ENCODE measurements around the gene C16orf54. TPM values are rescaled to one million over a fixed set of nuclear protein-coding genes. Genes with fewer than 3 reads are reported as not detected.
"Not testable (repeated sequence)": the region's sequence is repeated elsewhere in the genome, so short reads cannot be mapped to it uniquely, and the experiment has no call there.

The C16orf54 gene
- total RNA-seq, 1 donor from 2014 or later = 21.3 TPM

DNA sequence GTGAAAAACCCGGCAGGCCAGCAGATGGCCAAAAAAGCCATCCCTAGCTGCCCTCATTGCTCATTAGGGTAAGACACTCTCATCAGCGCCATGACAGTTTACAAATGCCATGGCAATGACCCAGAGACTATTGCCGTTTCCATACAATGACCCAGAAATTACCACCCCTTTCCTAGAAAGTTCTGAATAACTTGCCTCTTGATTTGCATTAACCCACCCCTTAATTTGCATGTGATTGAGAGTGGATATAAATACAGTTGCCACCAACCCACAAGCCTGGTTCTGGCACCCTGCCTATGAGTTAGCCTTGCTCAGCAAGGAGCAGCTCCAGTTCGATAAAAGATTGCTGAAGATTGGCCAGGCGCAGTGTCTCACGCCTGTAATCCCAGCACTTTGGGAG lies 16.1 kb upstream of the C16orf54 start:
- no peak for DNase-seq (ENCODE audit: low spot score)
- no peaks in the 10 kb centered on the region for H3K9me3 Mint-ChIP-seq
- H3K4me1 Mint-ChIP-seq (ENCODE audit: low read depth) = no peaks in the 10 kb centered on the region
- intact Hi-C loops (cut with micrococcal nuclease) = no loop called here
- H3K36me3 Mint-ChIP-seq (ENCODE audit: low read depth) = no peaks in the 10 kb centered on the region
- no peak overlapping the region for H3K4me3 Mint-ChIP-seq
- no peak overlapping the region for H3K27ac Mint-ChIP-seq
- peaks cover 12% of the 10 kb centered on the region for H3K27me3 Mint-ChIP-seq (ENCODE audit: insufficient read depth)

GRCh38 chr16:29761280-29761651 lies 15.5 kb upstream of the C16orf54 start:
- H3K27ac Mint-ChIP-seq; H3K9me3 Mint-ChIP-seq; intact Hi-C loops (cut with micrococcal nuclease); H3K36me3 Mint-ChIP-seq (ENCODE audit: low read depth); H3K4me1 Mint-ChIP-seq (ENCODE audit: low read depth); H3K4me3 Mint-ChIP-seq; DNase-seq (ENCODE audit: low spot score): not testable (repeated sequence)
- H3K27me3 Mint-ChIP-seq (ENCODE audit: insufficient read depth) = peaks cover 12% of the 10 kb centered on the region

- Mint-ChIP-seq H3K36me3 (ENCODE audit: low read depth) (no peaks in the 10 kb centered on the region), H3K9me3 (no peaks in the 10 kb centered on the region), H3K4me3 (no peak overlapping the region), H3K27me3 (ENCODE audit: insufficient read depth) (peaks cover 11% of the 10 kb centered on the region), H3K27ac (no peak overlapping the region), H3K4me1 (ENCODE audit: low read depth) (no peaks in the 10 kb centered on the region)
- DNase-seq (ENCODE audit: low spot score) = no peak
- intact Hi-C loops (cut with micrococcal nuclease) = no loop called here
Observed at GRCh38 chr16:29760567-29761279, 14.9 kb upstream of the C16orf54 start.

DNA sequence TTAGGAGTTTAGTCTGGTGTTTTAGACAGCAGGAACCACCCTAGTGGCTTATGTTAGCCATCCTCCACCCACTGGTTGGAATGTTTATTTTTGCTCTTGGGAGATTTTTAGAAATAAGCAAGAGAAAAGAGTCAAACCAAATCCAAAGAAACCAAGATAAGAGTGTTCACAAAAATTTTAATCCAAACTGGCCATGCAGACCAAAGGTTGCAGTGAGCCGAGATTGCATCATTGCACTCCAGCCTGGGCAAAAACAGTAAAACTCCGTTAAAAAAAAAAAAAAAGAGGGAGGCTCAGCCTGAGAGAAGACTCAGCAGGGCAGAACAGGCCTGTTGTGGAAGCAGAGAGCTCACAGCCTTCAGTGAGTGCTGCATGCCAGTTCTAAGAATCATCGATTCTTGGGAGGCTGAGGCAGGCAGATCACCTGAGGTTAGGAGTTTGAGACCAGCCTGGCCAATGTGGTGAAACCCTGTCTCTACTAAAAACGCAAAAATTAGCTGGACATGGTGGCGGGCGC lies 12.2 kb upstream of the C16orf54 start:
- intact Hi-C loops (cut with micrococcal nuclease) = no loop called here
- Mint-ChIP-seq H3K4me1 (ENCODE audit: low read depth) (peaks cover 9% of the 10 kb centered on the region), H3K9me3 (no peaks in the 10 kb centered on the region), H3K27me3 (ENCODE audit: insufficient read depth) (peaks cover 3% of the 10 kb centered on the region), H3K36me3 (ENCODE audit: low read depth) (no peaks in the 10 kb centered on the region), H3K4me3 (no peak overlapping the region), H3K27ac (no peak overlapping the region)
- DNase-seq (ENCODE audit: low spot score) = no peak

GRCh38 chr16:29757086-29757485 lies 11.3 kb upstream of the C16orf54 start:
- H3K36me3 Mint-ChIP-seq (ENCODE audit: low read depth); H3K27me3 Mint-ChIP-seq (ENCODE audit: insufficient read depth); H3K9me3 Mint-ChIP-seq; intact Hi-C loops (cut with micrococcal nuclease); H3K27ac Mint-ChIP-seq; H3K4me3 Mint-ChIP-seq; DNase-seq (ENCODE audit: low spot score); H3K4me1 Mint-ChIP-seq (ENCODE audit: low read depth): not testable (repeated sequence)

DNA sequence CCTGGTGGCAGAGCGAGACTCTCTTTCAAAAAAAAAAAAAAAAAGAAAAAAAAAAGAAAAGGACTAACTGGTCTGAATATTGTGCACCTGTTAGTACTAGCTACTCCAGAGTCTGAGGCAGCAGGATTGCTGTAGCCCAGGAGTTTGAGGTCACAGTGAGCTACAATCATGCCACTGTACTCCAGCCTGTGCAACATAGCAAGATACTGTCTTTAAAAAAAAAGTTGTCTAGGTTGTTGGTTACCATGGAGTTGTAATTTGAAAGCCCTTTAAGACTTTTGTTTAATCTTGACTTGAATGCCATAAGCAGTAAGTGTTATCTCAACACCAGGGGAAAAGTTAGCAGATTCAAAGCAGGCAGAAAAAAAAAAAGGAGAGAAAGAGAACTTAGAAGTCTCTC lies 10.9 kb upstream of the C16orf54 start:
- no peak overlapping the region for H3K27ac Mint-ChIP-seq

GRCh38 chr16:29753516-29753915 lies 7.7 kb upstream of the C16orf54 start:
- no peak overlapping the region for H3K4me3 Mint-ChIP-seq
- intact Hi-C loops (cut with micrococcal nuclease) = no loop called here
- no peaks in the 10 kb centered on the region for H3K27me3 Mint-ChIP-seq (ENCODE audit: insufficient read depth)
- peak overlapping the region; percentile 29 for H3K27ac Mint-ChIP-seq
- no peaks in the 10 kb centered on the region for H3K9me3 Mint-ChIP-seq
- H3K4me1 Mint-ChIP-seq (ENCODE audit: low read depth) = peaks cover 9% of the 10 kb centered on the region
- no peak for DNase-seq (ENCODE audit: low spot score)
- no peaks in the 10 kb centered on the region for H3K36me3 Mint-ChIP-seq (ENCODE audit: low read depth)

More for the DNA sequence above, 10.9 kb upstream of the C16orf54 start:
- H3K4me3 Mint-ChIP-seq = no peak overlapping the region
- H3K36me3 Mint-ChIP-seq (ENCODE audit: low read depth) = no peaks in the 10 kb centered on the region
- H3K9me3 Mint-ChIP-seq = no peaks in the 10 kb centered on the region
- intact Hi-C loops (cut with micrococcal nuclease) = no loop called here
- H3K27me3 Mint-ChIP-seq (ENCODE audit: insufficient read depth) = no peaks in the 10 kb centered on the region
- H3K4me1 Mint-ChIP-seq (ENCODE audit: low read depth) = peaks cover 9% of the 10 kb centered on the region
- DNase-seq (ENCODE audit: low spot score) = no peak

GRCh38 chr16:29748760-29749149 lies 3.0 kb upstream of the C16orf54 start:
- H3K4me3 Mint-ChIP-seq; H3K9me3 Mint-ChIP-seq; H3K27me3 Mint-ChIP-seq (ENCODE audit: insufficient read depth); DNase-seq (ENCODE audit: low spot score); H3K36me3 Mint-ChIP-seq (ENCODE audit: low read depth); H3K27ac Mint-ChIP-seq: not testable (repeated sequence)
- intact Hi-C loops (cut with micrococcal nuclease) = loop anchor here (5.0 kb wide), 2 partner anchors 59 to 79 kb away; partner anchors contain the start of gene MAZ
- peaks cover 28% of the 10 kb centered on the region for H3K4me1 Mint-ChIP-seq (ENCODE audit: low read depth)

GRCh38 chr16:29747947-29748759 lies 2.4 kb upstream of the C16orf54 start:
- no peaks in the 10 kb centered on the region for H3K9me3 Mint-ChIP-seq
- H3K4me1 Mint-ChIP-seq (ENCODE audit: low read depth) = peaks cover 34% of the 10 kb centered on the region
- DNase-seq (ENCODE audit: low spot score) = no peak
- H3K27me3 Mint-ChIP-seq (ENCODE audit: insufficient read depth) = no peaks in the 10 kb centered on the region
- H3K4me3 Mint-ChIP-seq = no peak overlapping the region
- intact Hi-C loops (cut with micrococcal nuclease) = loop anchor here (5.0 kb wide), 2 partner anchors 59 to 79 kb away; partner anchors contain the start of gene MAZ
- peaks cover 8% of the 10 kb centered on the region for H3K36me3 Mint-ChIP-seq (ENCODE audit: low read depth)
- no peak overlapping the region for H3K27ac Mint-ChIP-seq

- Mint-ChIP-seq H3K27ac (peak overlapping the region; percentile 97), H3K36me3 (ENCODE audit: low read depth) (peaks cover 16% of the 10 kb centered on the region), H3K4me3 (peak overlapping the region; percentile 97), H3K4me1 (ENCODE audit: low read depth) (peaks cover 42% of the 10 kb centered on the region)
- not testable (repeated sequence) for DNase-seq (ENCODE audit: low spot score); H3K9me3 Mint-ChIP-seq; H3K27me3 Mint-ChIP-seq (ENCODE audit: insufficient read depth)
- intact Hi-C loops (cut with micrococcal nuclease) = loop anchor here (1.0 to 5.0 kb wide), 5 partner anchors 8 to 81 kb away; partner anchors contain the start of genes KIF22 and MAZ
Observed at GRCh38 chr16:29746518-29746917, 728 bp upstream of the C16orf54 start.

DNA sequence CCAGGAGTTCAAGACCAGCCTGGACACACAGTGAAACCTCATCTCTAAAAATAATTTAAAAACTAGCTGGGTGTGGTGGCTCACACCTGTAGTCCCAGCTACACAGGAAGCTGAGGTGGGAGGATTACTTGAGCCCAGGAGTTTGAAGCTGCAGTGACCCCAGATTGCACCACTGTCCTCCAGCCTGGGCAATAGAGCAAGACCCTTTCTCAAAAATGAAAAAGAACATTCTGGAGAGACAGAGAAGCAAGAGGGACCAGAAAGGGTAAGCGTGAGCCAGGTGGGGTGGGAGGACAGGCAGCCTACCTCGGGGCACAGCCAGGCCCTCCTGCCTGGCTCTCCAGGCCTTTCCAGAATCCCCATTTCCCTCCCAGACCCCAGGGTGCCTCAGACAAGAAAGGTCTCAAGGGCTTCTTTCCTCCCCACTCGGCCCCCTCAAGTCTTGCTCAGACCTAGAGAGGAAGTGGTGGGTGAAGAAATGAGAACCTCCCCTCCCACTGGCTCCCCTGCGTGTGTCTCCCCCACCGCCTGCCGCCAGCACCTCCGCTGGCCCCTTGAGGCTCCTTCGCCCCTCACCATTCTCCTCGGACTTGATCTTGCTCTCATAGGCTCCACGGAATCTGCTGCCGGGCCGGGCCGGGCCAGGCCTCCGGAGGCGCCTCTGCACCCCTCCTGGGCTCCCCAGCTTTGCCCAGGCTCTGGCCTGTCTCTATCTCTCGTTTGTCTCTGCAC lies 503 bp downstream of the C16orf54 start:
- intact Hi-C loops (cut with micrococcal nuclease) = loop anchor here (2.0 to 5.0 kb wide), 3 partner anchors 40 to 82 kb away; partner anchors contain the start of gene MAZ
- Mint-ChIP-seq H3K9me3 (no peaks in the 10 kb centered on the region), H3K36me3 (ENCODE audit: low read depth) (peaks cover 21% of the 10 kb centered on the region), H3K27ac (peak overlapping the region; percentile 97), H3K4me3 (peak overlapping the region; percentile 97), H3K27me3 (ENCODE audit: insufficient read depth) (no peaks in the 10 kb centered on the region), H3K4me1 (ENCODE audit: low read depth) (peaks cover 55% of the 10 kb centered on the region)
- DNase-seq (ENCODE audit: low spot score) = no peak

DNA sequence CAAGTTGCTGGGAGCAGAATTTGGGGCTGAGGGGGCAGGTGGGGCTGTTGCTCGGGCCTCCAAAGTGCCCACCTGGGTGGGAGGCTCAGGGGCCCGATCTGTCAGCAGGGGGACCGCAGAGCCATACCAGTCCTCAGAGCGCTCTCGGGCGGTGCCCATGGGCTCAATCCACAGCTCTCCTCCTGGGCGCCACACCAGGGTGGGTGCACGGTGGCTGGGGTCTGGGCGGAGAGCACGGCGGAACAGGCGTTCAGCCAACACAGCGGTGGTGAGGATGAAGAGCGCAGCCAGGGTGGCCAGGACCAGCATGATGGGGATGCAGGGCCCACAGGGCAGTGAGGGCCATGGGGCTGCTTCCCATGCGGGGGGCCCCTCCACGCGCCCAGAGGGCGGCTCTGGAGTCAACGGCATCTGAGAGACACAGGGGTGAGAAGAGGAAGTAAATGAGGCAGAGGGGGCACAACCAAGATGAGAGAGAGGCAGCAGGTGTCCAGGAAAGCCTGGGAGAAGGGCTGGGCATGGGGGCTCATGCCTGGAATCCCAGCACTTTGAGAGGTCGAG lies 1.2 kb downstream of the C16orf54 start:
- no peaks in the 10 kb centered on the region for H3K9me3 Mint-ChIP-seq
- peaks cover 61% of the 10 kb centered on the region for H3K4me1 Mint-ChIP-seq (ENCODE audit: low read depth)
- no peaks in the 10 kb centered on the region for H3K27me3 Mint-ChIP-seq (ENCODE audit: insufficient read depth)
- H3K27ac Mint-ChIP-seq = peak overlapping the region; percentile 97
- DNase-seq (ENCODE audit: low spot score) = no peak
- intact Hi-C loops (cut with micrococcal nuclease) = loop anchor here (2.0 to 5.0 kb wide), 3 partner anchors 40 to 83 kb away; partner anchors contain the start of gene MAZ
- peaks cover 25% of the 10 kb centered on the region for H3K36me3 Mint-ChIP-seq (ENCODE audit: low read depth)
- H3K4me3 Mint-ChIP-seq = peak overlapping the region; percentile 97

All from activated T-helper 1 cell treated with anti-CD3 and anti-CD28 coated beads, Interleukin-12 subunit alpha, Interleukin-12 subunit beta, Interleukin-2, Interleukin-4 antibody, amounts not matched to agents 30 ng/mL and 10 ng/mL and 1 ng/mL, durations not matched to agents 14 hours and 24 hours and 36 hours (primary cell).